GM21717 (cell line): ENCODE data around the gene OVOL1.
"Not testable (repeated sequence)": the region's sequence is repeated elsewhere in the genome, so short reads cannot be mapped to it uniquely, and the experiment has no call there.

Experiments
- ATAC-seq: cut with Tn5 transposase; IDR thresholded peaks from one replicate; pipeline ENCODE4 v1.9.1; 2021; ENCODE audit warnings: mild to moderate bottlenecking, moderate library complexity; ENCODE audit not compliant: unreplicated experiment

Gene OVOL1

DNA sequence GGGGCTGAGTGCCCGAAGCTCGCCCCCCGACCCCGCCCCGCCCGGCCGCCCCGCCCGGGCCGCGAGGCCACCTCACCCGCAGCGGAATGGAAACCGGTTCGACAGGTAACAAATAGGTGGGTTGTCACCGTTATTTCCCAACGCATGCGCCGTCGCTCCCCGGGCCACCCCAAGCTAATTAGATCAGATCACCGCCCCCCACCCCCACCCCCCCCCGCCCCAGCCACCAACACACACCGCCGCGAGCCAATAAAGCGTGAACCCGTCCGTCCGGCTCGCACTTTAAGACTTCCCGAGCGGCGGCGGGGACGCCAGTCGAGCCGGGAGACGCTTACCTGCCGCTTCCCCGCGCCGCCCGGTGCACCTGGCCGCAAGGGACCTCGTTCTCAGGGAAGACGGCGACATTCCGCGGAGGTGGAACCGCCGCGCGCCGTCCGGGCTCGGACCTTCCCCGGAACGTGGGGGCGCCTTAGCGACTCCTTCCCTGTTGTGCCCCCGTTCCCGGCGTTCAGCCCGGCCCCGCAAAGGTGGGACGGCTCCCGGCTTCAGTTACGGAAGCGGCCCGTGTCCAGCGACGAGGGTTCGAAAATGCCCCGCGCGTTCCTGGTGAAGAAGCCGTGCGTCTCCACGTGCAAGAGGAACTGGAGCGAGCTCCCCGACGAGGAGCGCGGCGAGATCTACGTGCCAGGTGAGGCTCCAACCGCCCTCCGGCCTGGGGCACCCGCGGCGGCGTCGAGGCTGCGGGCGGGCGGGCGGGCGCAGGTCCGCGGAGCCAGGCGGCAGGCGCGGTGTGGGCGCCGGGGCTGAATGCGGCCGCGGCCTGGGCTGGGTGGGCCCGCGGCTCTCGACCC lies at the start of gene OVOL1:
TSS of gene OVOL1 (plus strand) at position 278 of the 851 bp plus-strand sequence. CDS start at position 589, 311 bp downstream.
- no peak for ATAC-seq

DNA sequence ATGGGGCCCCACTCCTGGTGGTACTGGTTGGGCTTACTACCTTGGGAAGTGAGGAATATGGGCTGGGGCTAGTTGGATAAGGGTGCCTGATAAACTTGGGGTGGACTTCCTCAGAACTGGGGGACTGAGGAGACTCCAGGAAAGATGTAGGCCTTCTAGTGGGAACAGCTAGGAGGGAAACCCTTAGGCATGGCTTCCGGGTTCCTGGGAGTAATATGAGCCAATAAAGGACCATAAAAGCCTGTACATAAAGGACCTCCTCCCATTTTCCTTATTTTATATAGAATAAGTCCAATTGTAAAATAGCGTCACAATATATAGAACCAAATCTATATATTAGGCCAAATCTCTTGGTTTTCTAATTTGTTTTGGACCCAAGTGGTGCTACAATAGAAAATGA lies 47.8 kb upstream of the OVOL1 start:
- no peak for ATAC-seq

DNA sequence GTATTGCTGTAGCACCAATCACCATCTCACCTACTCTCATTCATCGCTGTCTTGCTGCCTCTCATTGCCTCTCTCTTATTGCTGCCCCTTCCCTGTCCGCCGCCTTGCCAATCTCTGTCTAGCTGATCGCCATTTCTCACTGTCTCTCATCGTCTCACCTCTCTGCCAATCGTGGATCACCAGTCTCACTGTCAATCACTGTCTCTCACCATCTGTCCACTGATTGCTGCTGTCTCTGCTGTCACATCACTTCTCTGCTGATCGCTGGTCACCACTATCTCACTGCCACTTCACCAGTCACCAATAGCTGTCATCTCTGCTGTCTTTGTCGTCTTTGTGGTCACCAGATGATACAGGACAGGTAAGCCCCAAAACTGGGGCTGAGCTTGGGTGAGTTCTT lies 45.7 kb upstream of the OVOL1 start:
- no peak for ATAC-seq

DNA sequence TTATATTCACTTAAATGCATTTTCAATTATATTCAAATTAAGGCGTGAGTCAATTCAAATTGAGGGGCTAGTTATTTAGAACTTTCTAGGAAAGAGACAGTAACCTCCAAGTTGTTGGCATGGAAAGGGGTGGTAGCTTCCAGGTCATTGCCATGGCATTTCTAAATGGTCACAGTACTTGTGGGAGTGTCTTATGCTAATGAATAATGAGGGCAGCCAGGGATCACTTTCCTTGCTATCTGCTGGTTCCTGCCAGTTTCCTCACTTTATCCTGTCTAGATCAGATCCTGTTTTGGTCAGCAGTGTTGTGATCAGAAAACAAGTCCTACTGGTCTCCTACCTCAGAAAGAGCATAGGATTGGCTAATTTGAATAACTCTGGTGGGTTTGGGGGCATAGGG lies 44.5 kb upstream of the OVOL1 start:
- no peak for ATAC-seq

- ATAC-seq = no peak
Measured at GRCh38 chr11:65743681-65744025, 43.2 kb upstream of the OVOL1 start.

DNA sequence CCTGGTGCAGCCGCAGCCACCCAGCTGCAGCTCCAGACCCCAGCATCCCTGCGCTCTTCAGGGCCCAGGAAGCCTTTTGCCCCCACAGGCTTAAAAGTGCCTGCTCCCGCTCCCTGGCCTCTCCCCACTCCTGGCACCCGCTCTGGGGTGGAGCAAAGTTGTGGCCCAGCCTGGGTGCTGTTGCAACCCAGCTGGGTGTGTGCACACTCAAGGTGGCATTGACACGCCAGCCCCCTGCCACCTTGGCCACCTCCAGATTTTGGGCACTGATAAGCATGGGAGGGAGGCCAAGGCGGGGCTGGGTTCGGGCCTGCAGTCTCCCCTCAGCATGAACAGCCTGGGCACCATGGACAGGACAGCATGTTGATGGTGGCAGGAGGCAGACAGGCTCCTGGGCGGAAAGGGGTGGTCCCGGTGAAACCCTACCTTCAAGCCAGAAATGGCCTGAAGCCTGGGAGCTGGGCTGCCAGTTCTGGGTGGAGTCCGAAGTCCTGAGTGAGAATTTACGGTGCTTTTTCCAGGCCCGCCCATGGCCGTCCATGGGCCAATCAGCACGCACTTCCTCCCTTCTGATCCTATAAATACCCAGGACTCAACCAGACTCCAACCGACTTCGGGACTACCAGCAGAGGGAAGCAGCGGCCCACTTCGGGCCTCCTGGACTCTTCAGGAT lies 42.7 kb upstream of the OVOL1 start:
- no peak for ATAC-seq

- ATAC-seq = no peak
Measured at GRCh38 chr11:65744699-65745042, 42.2 kb upstream of the OVOL1 start.

DNA sequence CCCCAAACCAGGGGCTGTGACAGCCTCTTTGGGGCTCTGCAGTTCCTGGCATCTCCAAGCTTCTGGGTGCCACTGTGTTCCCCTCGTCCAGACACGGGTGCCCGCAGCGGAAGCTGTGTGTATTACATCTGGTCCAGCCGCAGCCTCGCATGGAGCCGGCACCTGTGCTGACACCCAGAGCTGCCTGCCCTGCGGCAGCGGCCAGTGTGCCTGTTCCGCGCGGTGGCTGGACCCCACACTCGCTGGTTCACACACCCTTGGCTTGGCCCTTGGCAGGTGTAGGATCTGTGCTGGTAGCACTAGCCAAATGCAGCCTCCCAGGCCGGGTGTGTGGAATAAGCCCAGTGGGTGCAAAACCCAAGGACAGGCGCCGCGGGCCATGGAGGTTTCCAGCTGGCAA lies 41.8 kb upstream of the OVOL1 start:
- ATAC-seq = no peak

DNA sequence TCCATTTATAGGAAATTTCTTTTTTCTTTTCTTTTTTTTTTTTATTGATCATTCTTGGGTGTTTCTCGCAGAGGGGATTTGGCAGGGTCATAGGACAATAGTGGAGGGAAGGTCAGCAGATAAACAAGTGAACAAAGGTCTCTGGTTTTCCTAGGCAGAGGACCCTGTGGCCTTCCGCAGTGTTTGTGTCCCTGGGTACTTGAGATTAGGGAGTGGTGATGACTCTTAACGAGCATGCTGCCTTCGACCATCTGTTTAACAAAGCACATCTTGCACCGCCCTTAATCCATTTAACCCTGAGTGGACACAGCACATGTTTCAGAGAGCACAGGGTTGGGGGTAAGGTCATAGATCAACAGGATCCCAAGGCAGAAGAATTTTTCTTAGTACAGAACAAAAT lies 24.7 kb upstream of the OVOL1 start:
- not testable (repeated sequence) for ATAC-seq

GRCh38 chr11:65762816-65763215 lies 24.0 kb upstream of the OVOL1 start:
- not testable (repeated sequence) for ATAC-seq

DNA sequence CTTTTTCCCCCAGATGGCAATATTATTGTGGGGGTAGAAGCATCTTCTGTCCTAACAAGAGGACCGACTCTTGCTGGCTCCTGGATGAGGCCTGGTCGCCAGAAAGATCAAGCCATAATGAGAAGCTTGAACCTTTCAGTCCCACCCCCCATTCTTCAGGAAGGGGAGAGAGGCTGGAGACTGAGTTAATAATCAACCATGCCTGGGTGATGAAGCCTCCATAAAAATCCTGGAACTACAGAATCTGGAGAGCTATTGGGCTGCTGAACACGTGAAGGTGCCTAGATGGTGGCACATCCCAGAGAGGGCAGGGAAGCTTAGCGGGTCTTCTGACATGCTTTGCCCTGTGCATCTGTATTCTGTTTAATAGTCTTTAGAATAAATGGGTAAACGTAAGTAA lies 22.4 kb upstream of the OVOL1 start:
- no peak for ATAC-seq

DNA sequence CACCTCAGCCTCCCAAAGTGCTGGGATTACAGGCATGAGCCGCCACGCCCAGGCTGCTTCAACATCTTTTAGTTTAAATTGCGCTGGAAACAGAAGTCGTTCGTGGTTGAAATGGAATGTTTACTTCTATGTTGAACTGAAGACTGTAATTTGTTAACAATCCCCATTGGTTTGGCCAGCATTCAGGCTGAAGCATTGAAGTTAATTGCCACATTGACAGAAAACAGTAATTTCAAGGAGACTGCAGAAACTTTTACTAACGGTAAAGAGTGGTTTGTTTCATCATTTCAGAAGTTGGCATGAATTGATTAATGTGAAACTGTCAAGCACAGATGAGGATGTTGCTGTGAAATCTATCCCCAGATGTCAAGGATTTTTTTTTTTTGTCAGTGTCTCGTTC lies 20.3 kb upstream of the OVOL1 start:
- no peak for ATAC-seq

DNA sequence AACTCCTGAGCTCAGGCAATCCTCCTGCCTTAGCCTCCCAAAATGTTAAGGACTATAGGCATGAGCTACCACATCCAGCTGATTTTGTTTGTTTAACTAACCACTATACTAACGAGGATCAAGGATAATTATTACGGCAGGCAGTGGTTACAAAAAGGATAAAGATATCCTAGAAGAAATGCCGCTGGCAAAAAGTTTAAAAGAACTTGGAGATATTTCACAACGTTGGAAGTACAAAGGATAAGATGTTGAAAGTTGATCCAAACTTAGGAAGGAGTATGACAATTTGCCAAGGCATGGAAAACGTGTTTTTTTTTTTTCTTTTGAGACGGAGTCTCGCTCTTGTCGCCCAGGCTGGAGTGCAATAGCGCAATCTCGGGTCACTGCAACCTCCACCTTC lies 19.5 kb upstream of the OVOL1 start:
- no peak for ATAC-seq

DNA sequence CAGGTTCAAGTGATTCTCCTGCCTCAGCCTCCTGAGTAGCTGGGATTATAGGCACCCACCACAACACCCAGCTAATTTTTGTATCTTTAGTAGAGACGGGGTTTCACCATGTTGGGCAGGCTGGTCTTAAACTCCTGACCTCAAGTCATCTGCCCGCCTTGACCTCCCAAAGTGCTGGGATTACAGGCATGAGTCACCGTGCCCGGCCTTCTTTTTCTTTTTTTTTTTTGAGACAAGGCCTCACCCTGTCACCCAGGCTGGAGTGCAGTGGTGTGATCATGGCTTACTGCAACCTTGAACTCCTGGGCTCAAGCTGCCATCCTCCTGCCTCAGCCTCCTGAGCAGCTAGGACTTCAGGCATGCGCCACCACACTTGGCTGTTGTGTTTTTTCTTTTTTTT lies 19.1 kb upstream of the OVOL1 start:
- not testable (repeated sequence) for ATAC-seq

DNA sequence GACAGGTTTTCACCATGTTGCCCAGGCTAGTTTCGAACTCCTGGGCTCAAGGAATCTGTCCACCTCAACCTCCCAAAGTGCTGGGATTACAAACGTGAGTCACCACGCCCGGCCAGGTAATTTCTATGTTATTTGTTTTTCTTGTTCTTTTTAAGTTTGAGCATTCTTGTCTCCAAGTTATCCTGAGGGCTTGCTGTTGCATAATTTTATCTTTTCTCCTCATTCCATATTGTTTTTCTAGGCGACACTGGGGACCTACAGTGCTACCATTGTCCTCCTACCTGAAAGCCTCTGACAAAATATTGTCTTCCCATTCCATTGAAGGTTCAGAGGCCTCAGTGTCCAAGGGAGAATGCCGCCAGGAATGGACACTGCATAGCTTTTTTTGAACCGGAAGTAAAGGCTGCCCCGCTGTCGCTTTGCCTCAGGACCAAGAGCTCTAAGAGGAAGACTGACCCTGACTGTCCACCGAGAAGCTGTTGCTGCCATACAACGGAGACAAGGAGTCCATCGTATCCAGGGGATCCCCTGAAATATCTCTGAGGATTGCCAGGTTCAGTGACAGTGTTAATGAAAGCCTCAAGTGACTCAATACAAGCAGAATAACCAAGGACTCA lies 15.8 kb upstream of the OVOL1 start:
- no peak for ATAC-seq

DNA sequence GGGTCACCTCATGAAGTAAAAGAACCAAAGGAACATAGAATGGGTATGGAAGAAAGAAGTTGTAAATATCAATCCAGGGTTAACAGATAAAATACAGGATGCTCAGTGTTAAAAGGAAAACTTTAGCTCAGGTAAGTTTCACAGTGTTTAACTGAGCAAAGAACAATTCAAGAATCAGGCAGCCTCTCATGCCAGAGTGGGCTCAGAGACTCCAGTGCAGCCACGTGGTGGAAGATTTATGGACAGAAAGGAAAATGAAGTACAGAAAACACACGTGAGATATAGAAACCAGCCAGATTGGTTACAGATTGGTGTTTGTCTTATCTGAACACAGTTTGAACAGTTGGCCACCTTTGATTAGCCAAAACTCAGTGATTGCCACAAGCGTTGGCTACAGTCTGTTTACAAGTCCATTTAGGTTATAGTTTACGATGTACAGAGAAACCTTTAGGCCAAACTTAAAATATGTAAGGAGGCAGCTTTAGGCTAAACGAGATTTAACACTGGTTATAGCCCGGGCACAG lies 15.2 kb upstream of the OVOL1 start:
- ATAC-seq = no peak

- no peak for ATAC-seq
Measured at GRCh38 chr11:65773784-65774411, 13.0 kb upstream of the OVOL1 start.

GRCh38 chr11:65774525-65775306 lies 12.1 kb upstream of the OVOL1 start:
- no peak for ATAC-seq

DNA sequence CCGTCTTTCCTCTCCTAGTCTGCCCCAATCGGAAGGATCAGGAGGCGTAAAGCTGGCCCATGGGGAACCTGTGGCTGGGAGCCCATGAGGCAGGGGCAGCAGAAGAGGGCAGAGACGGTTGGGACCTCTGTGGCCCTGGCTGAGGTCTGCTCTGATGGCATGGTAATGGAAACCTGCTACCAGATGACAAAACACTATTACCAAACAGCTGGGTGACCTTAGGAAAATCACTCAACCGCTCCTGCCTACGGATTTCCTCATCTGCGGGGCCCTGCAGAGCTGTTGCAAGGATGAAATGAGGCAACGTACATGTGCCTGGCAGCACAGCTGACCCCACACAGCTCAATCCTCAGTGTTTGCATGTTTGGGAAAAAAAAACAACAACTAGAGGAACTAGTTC lies 10.7 kb upstream of the OVOL1 start:
- no peak for ATAC-seq

- ATAC-seq = no peak
Measured at GRCh38 chr11:65776710-65777141, 10.1 kb upstream of the OVOL1 start.

DNA sequence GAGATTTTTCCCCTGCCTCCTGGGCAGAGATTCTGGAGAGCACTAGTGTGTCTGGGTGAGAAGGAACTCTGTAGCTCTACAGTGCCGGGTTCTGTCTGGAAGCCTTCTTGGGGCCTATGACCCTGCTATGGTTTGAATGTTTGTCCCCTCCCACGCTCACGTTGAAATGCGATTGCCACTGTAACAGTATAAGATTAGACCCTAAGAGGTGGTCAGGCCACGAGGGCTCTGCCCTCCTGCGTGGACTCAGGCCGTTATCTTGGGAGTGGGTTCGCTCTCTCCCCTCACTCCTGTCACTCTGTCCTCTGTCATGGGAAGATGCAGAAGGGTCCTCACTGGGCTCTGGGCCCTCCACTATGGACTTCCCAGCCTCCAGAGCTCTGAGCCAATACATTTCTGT lies 9.6 kb upstream of the OVOL1 start:
- ATAC-seq = no peak
